ENCODE measurements around the gene PLEKHM2. TPM values are rescaled to one million over a fixed set of nuclear protein-coding genes. Genes with fewer than 3 reads are reported as not detected.
A peak's percentile ranks its signal among the peaks of the same experiment; 100 is the strongest.
"Not testable (repeated sequence)": the region's sequence is repeated elsewhere in the genome, so short reads cannot be mapped to it uniquely, and the experiment has no call there.

PLEKHM2 gene
- total RNA-seq, 1 donor from 2014 or later, result 57.5 TPM

DNA sequence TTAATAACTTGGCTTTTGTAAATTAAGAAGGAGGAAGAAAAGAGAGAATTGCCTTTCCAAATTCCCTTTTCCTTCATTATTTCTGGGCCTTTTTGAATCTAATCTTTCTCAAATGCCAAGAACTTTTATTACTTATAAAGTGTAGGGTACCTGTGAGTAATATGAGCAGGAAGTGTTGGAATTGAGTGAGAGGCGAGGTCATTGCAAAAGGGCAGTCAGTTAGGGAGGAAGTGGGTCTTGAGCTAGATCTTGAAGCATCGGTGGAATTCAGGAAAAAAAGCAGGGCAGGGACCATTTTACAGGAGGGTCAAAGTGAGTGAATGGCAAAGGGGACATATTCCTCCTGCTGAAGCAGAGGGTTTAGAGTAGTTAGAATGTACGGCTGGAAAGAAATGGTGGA lies 43.5 kb upstream of the PLEKHM2 start:
- peak overlapping the region; percentile 1 for H3K27ac Mint-ChIP-seq
- peaks cover 52% of the 10 kb centered on the region for H3K36me3 Mint-ChIP-seq
- TF ChIP-seq, protein P1, sequence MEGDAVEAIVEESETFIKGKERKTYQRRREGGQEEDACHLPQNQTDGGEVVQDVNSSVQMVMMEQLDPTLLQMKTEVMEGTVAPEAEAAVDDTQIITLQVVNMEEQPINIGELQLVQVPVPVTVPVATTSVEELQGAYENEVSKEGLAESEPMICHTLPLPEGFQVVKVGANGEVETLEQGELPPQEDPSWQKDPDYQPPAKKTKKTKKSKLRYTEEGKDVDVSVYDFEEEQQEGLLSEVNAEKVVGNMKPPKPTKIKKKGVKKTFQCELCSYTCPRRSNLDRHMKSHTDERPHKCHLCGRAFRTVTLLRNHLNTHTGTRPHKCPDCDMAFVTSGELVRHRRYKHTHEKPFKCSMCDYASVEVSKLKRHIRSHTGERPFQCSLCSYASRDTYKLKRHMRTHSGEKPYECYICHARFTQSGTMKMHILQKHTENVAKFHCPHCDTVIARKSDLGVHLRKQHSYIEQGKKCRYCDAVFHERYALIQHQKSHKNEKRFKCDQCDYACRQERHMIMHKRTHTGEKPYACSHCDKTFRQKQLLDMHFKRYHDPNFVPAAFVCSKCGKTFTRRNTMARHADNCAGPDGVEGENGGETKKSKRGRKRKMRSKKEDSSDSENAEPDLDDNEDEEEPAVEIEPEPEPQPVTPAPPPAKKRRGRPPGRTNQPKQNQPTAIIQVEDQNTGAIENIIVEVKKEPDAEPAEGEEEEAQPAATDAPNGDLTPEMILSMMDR (conservative IDR thresholded peaks at IDR 0.05), result no peak

DNA sequence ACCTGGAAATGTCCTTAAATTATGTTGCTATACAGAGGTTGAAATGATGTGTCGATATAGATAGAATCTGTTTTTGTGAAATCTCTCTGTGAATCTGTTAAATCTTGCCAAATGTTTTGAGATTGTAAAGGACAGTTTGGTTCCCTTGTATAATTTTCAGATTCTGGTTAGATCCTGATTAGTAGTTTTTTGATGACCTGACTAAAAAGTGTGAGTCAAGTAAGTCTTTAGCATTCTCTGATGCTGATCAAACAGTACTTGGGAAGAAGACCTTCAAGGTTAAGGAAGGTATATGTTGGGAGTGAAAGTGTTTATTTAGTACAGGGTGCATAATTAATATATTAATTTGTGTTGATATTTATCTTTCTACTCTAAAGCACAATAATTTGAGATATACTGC lies 34.2 kb upstream of the PLEKHM2 start:
- Mint-ChIP-seq H3K27ac (no peak overlapping the region), H3K4me1 (ENCODE audit: unreplicated experiment) (no peaks in the 10 kb centered on the region), H3K9me3 (no peaks in the 10 kb centered on the region), H3K27me3 (no peaks in the 10 kb centered on the region), H3K4me3 (no peak overlapping the region), H3K36me3 (peaks cover 28% of the 10 kb centered on the region)
- TF ChIP-seq, protein P1 (conservative IDR thresholded peaks at IDR 0.05), result no peak
- no peak for DNase-seq (ENCODE audit: extremely low spot score, unreplicated experiment)

More for the DNA sequence above, 43.5 kb upstream of the PLEKHM2 start:
- Mint-ChIP-seq H3K4me1 (ENCODE audit: unreplicated experiment) (no peaks in the 10 kb centered on the region), H3K9me3 (no peaks in the 10 kb centered on the region), H3K27me3 (no peaks in the 10 kb centered on the region), H3K4me3 (no peak overlapping the region)
- no peak for DNase-seq (ENCODE audit: extremely low spot score, unreplicated experiment)

DNA sequence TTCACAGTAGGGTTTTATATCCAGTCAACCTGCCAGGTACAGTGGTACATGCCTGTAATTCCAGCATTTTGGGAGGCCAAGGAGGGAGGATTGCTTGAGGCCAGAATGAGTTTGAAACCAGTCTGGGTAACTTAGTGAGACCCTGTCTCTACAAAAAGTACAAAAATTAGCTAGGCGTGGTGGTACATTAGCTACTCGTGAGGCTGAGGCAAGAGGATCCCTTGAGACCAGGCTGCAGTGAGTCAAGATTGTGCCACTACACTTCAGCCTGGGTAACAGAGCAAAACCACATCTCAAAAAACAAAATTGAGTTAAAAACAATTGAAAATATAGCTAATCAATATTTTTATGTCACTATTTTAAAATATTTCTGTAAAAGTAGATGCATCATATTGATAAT lies 33.7 kb upstream of the PLEKHM2 start:
- DNase-seq (ENCODE audit: extremely low spot score, unreplicated experiment), result no peak
- Mint-ChIP-seq H3K9me3 (no peaks in the 10 kb centered on the region), H3K27me3 (no peaks in the 10 kb centered on the region), H3K36me3 (peaks cover 23% of the 10 kb centered on the region), H3K27ac (no peak overlapping the region), H3K4me1 (ENCODE audit: unreplicated experiment) (no peaks in the 10 kb centered on the region), H3K4me3 (no peak overlapping the region)
- TF ChIP-seq, protein P1 (conservative IDR thresholded peaks at IDR 0.05), result no peak

DNA sequence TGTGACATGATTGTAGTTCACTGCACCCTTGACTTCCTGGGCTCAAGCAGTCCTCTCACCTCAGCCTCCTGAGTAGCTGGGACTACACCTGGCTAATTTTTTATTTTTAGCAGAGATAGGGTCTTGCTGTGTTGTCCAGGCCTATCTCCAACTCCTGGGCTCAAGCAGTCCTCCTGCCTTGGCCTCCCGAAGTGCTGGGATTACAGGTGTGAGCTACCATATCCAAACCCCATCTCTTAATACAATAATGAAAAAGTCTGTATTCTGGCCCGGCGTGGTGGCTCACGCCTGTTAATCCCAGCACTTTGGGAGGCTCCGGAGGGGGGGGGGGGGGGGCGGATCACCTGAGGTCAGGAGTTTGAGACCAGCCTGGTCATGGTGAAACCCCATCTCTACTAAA lies 32.0 kb upstream of the PLEKHM2 start:
- DNase-seq (ENCODE audit: extremely low spot score, unreplicated experiment), result not testable (repeated sequence)

DNA sequence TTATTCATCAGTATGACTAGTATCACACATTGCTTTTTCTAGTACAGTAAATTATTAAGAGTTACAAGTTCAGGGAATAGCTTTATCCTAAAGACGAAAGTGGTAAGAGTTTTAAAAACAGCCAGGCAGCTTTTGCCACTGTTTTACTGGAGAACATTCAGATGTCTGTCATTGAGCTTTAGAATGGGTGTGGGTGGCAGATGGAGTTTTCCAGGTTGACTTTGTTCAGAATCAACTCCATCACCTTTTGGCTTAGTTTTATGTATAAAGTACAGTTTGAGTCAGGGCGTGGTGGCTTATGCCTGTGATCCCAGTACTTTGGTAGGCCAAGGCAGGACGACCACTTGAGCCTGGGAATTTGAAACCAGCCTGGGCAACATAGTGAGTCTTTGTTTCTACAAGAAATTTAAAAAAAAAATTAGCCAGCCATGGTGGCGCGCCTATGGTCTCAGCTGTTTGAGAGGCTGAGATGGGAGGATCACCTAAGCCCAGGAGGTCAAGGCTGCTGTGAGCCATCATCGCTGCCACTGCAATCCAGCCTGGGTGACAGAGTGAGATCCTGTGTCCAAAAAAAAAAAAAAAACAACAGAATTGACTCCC lies 29.9 kb upstream of the PLEKHM2 start:
- no peak for DNase-seq (ENCODE audit: extremely low spot score, unreplicated experiment)
- Mint-ChIP-seq H3K36me3 (peaks cover 23% of the 10 kb centered on the region), H3K27me3 (no peaks in the 10 kb centered on the region), H3K4me1 (ENCODE audit: unreplicated experiment) (no peaks in the 10 kb centered on the region), H3K27ac (no peak overlapping the region), H3K9me3 (no peaks in the 10 kb centered on the region), H3K4me3 (no peak overlapping the region)
- TF ChIP-seq, protein P1 (conservative IDR thresholded peaks at IDR 0.05), result no peak

More for the DNA sequence above, 32.0 kb upstream of the PLEKHM2 start:
- H3K4me1 Mint-ChIP-seq (ENCODE audit: unreplicated experiment); H3K27me3 Mint-ChIP-seq; H3K27ac Mint-ChIP-seq; H3K9me3 Mint-ChIP-seq; H3K4me3 Mint-ChIP-seq: not testable (repeated sequence)
- H3K36me3 Mint-ChIP-seq, result peaks cover 29% of the 10 kb centered on the region

DNA sequence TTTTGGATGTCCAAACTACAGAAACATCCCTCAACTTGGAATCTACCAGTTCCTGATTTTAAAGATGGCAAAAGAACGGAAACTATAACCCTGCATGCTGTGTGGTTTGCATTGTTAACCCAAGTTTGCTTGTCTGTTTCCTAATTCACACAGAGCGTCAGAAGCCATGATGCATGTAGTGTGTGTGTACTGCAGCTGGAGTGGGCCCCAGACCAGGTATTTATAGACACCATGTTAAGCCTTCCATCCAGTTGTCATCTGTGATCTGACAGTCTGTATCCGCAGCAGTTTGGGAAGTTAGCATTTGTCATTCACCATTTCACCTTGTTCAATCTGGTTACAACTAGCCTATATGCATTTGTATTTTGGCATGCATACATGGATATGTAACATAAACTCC lies 27.7 kb upstream of the PLEKHM2 start:
- Mint-ChIP-seq H3K9me3 (no peaks in the 10 kb centered on the region), H3K27me3 (no peaks in the 10 kb centered on the region), H3K4me3 (no peak overlapping the region), H3K36me3 (peaks cover 34% of the 10 kb centered on the region), H3K27ac (no peak overlapping the region), H3K4me1 (ENCODE audit: unreplicated experiment) (no peaks in the 10 kb centered on the region)
- TF ChIP-seq, protein P1 (conservative IDR thresholded peaks at IDR 0.05), result no peak
- no peak for DNase-seq (ENCODE audit: extremely low spot score, unreplicated experiment)

Measured in type B pancreatic cell (in vitro differentiated cells).